Panc1 (cell line): ENCODE results near the gene SFRP5.

Source experiments
- TF ChIP-seq, protein P1 (sequence below): fragments of 450-650 bp; IDR thresholded peaks from 2 replicates; pipeline ENCODE4 v1.5.1; 2017; ENCODE audit warnings: mild to moderate bottlenecking
- TF ChIP-seq, protein P2 (sequence below), 2 experiments: IDR thresholded peaks; 2 replicates each; pipeline ENCODE4 v1.6.1; 2011 to 2012; ENCODE audit warnings: low read depth in 2 of 2, control low read depth in 1 of 2, low read length in 1 of 2, mild to moderate bottlenecking in 1 of 2, moderate library complexity in 1 of 2; ENCODE audit not compliant: insufficient read depth in 1 of 2

DNA sequence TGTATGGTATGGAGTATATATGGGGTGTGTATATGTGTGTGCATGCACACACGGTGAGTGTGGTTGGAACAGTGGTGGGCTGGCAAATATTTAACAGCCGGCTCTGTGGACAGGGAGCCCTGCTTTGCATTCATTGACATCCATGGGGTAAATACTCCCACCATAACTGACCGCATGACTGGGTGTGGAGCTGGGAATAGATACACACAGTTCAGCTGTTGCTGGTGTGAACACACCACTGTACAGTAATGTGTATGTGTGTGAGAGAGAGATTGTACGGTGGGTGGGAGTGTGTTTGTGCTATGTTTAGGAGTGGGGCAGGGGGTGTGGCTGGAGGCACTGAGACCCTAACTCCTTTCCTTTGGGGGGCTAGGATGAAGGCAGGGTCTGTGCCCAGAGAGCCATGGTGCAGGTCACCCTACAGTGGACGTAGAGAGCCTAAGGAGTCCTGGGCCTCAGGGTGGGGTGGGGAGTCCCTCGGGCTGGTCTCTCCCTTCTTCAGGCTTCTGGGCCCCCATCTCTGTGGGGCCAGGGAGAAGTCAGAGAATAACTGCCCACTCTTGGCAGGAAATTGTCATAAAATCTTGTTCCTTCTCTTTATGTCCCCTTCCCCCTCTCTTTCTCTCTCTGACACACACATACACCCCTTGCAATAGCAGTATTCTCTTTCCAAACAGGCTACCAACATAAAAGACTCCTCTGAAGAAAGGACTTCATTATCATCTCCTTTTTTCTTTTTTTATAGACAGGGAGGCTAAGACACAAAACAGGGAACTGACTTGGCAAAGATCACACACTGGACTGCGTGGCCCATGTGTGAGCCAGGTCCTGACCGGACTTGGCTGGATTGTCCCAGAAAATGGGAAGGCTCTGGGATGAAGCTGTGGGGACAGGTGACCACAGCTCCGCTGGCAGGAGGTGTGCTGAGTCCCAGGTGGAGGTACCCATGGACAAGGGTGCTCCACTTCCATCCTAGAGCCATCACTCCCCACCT is 3.2 kb downstream of the SFRP5 start:
- TF ChIP-seq, protein P1, sequence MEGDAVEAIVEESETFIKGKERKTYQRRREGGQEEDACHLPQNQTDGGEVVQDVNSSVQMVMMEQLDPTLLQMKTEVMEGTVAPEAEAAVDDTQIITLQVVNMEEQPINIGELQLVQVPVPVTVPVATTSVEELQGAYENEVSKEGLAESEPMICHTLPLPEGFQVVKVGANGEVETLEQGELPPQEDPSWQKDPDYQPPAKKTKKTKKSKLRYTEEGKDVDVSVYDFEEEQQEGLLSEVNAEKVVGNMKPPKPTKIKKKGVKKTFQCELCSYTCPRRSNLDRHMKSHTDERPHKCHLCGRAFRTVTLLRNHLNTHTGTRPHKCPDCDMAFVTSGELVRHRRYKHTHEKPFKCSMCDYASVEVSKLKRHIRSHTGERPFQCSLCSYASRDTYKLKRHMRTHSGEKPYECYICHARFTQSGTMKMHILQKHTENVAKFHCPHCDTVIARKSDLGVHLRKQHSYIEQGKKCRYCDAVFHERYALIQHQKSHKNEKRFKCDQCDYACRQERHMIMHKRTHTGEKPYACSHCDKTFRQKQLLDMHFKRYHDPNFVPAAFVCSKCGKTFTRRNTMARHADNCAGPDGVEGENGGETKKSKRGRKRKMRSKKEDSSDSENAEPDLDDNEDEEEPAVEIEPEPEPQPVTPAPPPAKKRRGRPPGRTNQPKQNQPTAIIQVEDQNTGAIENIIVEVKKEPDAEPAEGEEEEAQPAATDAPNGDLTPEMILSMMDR: no peak
- TF ChIP-seq, protein P2, sequence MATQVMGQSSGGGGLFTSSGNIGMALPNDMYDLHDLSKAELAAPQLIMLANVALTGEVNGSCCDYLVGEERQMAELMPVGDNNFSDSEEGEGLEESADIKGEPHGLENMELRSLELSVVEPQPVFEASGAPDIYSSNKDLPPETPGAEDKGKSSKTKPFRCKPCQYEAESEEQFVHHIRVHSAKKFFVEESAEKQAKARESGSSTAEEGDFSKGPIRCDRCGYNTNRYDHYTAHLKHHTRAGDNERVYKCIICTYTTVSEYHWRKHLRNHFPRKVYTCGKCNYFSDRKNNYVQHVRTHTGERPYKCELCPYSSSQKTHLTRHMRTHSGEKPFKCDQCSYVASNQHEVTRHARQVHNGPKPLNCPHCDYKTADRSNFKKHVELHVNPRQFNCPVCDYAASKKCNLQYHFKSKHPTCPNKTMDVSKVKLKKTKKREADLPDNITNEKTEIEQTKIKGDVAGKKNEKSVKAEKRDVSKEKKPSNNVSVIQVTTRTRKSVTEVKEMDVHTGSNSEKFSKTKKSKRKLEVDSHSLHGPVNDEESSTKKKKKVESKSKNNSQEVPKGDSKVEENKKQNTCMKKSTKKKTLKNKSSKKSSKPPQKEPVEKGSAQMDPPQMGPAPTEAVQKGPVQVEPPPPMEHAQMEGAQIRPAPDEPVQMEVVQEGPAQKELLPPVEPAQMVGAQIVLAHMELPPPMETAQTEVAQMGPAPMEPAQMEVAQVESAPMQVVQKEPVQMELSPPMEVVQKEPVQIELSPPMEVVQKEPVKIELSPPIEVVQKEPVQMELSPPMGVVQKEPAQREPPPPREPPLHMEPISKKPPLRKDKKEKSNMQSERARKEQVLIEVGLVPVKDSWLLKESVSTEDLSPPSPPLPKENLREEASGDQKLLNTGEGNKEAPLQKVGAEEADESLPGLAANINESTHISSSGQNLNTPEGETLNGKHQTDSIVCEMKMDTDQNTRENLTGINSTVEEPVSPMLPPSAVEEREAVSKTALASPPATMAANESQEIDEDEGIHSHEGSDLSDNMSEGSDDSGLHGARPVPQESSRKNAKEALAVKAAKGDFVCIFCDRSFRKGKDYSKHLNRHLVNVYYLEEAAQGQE (IDR thresholded peaks at IDR 0.05; ENCODE audit: insufficient read depth in 1 of 2, low read depth in 2 of 2, low read length in 1 of 2): no peak
